ENCODE measurements around the gene MIEF1. TPM values are rescaled to one million over a fixed set of nuclear protein-coding genes. Genes with fewer than 3 reads are reported as not detected.

Gene MIEF1
- total and polyA plus RNA-seq, 2 of the 8 experiments (the other 6 are each of a cell fraction or from before 2014, with no cell fraction given): 16.8 to 32.7 TPM

GRCh38 chr22:39510529-39511149, 8.5 kb downstream of the MIEF1 start (continued):
- TF ChIP-seq ATF2 (IDR thresholded peaks at IDR 0.05; ENCODE audit: low read length): peak; percentile 94
- TF ChIP-seq BRCA1 (IDR thresholded peaks at IDR 0.05; ENCODE audit: low read depth, low read length): no peak
- peak; percentile 81 to 97; a peak in 2 of 4 replicates for TF ChIP-seq HDAC2 (IDR thresholded peaks at IDR 0.05; ENCODE audit: borderline replicate concordance in 1 of 2, low read depth in 2 of 2, low read length in 2 of 2)
- TF ChIP-seq JUND (IDR thresholded peaks at IDR 0.05; ENCODE audit: low read length): no peak
- TF ChIP-seq NANOG (IDR thresholded peaks at IDR 0.05; ENCODE audit: insufficient read depth, low read depth, low read length, poor library complexity, severe bottlenecking): no peak
- TF ChIP-seq POU5F1 (IDR thresholded peaks at IDR 0.05; ENCODE audit: low read depth, low read length): peak; percentile 55; the same call in 1 of the 2 replicates
- TF ChIP-seq JUN (IDR thresholded peaks at IDR 0.05; ENCODE audit: low read depth, low read length): peak; percentile 83
- TF ChIP-seq BACH1 (IDR thresholded peaks at IDR 0.05; ENCODE audit: low read length): no peak
- 0 out of 4 replicates have a peak, but pooled peaks have one; percentile 24 to 74 for TF ChIP-seq SIN3A (conservative IDR thresholded peaks at IDR 0.05 in 1 of 2, IDR thresholded peaks at IDR 0.05 in 1 of 2; ENCODE audit: low read depth in 1 of 2, low read length in 2 of 2)
- no peak; the same call in 1 of the 2 replicates for TF ChIP-seq TEAD4 (IDR thresholded peaks at IDR 0.05; ENCODE audit: low read depth, low read length)
- no peak for TF ChIP-seq SIRT6 (IDR thresholded peaks at IDR 0.05; ENCODE audit: low read length)
- TF ChIP-seq CEBPB (IDR thresholded peaks at IDR 0.05; ENCODE audit: low read depth, low read length): no peak
- no peak for TF ChIP-seq CHD1 (IDR thresholded peaks at IDR 0.05; ENCODE audit: low read depth, low read length)
- TF ChIP-seq EZH2 (IDR thresholded peaks at IDR 0.05; ENCODE audit: low read depth, low read length, severe bottlenecking): no peak
- no peak for TF ChIP-seq FOSL1 (IDR thresholded peaks at IDR 0.05; ENCODE audit: insufficient read depth, low read depth, low read length)
- TF ChIP-seq SP2 (IDR thresholded peaks at IDR 0.05; ENCODE audit: low read length): no peak
- no peak for TF ChIP-seq RFX5 (IDR thresholded peaks at IDR 0.05; ENCODE audit: borderline replicate concordance, low read depth, low read length)
- no peak for TF ChIP-seq USF2 (IDR thresholded peaks at IDR 0.05; ENCODE audit: low read length)
- TF ChIP-seq SAP30 (IDR thresholded peaks at IDR 0.05; ENCODE audit: insufficient read depth, insufficient replicate concordance, low read length): no peak
- no peak for TF ChIP-seq GABPA (IDR thresholded peaks at IDR 0.05; ENCODE audit: borderline replicate concordance, insufficient read depth, low read length)
- TF ChIP-seq BCL11A (IDR thresholded peaks at IDR 0.05; ENCODE audit: low read depth in 2 of 2, low read length in 2 of 2): peak in 1 of 2 experiments; percentile 39
- peak; percentile 78 for TF ChIP-seq ZNF274 (IDR thresholded peaks at IDR 0.05; ENCODE audit: borderline replicate concordance, extremely low read depth, low read length)
